Muscle layer of colon (tissue), 2 donors: Measurements from ENCODE around the gene KRTAP12-3.
"Not testable (repeated sequence)": the region's sequence is repeated elsewhere in the genome, so short reads cannot be mapped to it uniquely, and the experiment has no call there.

Experiments used
- H3K27ac ChIP-seq: one replicate; pipeline ENCODE4 v1.7.0; 2013; ENCODE audit warnings: low read depth, mild to moderate bottlenecking, low read length, moderate library complexity
- H3K27me3 ChIP-seq, 2 donors: one replicate each; pipeline ENCODE4 v1.7.0; 2013; ENCODE audit warnings: low read length in 2 of 2, mild to moderate bottlenecking in 2 of 2; ENCODE audit not compliant: insufficient read depth in 2 of 2, control insufficient read depth in 1 of 2
- H3K36me3 ChIP-seq: one replicate; pipeline ENCODE4 v1.7.0; 2013; ENCODE audit warnings: mild to moderate bottlenecking, low read length; ENCODE audit not compliant: insufficient read depth
- H3K4me1 ChIP-seq: one replicate; pipeline ENCODE4 v1.7.0; 2013; ENCODE audit warnings: mild to moderate bottlenecking, low read length; ENCODE audit not compliant: insufficient read depth
- H3K4me3 ChIP-seq, 2 donors: one replicate each; pipeline ENCODE4 v1.7.0; 2013; ENCODE audit warnings: low read length in 2 of 2, low read depth in 1 of 2, mild to moderate bottlenecking in 1 of 2, moderate library complexity in 1 of 2
- H3K9ac ChIP-seq: one replicate; pipeline ENCODE4 v1.7.0; 2013; ENCODE audit warnings: low read length
- H3K9me3 ChIP-seq: one replicate; pipeline ENCODE4 v1.7.0; 2013; ENCODE audit warnings: mild to moderate bottlenecking, low read length
- donor health status: abdominal sarcoma.
- donor health status: Adenocarcinoma of cecum.

Gene KRTAP12-3

DNA sequence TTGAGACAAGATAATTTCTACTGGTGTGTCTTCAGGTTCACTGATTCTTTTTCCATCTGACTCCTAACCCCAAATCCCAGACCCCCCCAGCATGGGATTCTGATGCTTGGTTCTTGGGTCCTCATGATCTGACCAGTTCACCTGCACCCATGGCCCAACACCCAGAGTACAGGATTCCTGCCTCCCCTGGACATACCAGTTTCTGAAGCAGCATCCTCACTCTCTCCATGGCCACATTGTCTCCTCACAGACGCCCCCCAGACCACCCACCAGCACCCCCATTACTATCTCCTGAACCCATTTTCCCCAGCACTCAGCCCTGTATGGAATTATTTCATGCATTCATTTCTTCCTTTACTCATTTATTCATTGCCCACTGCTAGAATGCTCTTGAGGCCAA lies 864 bp upstream of the KRTAP12-3 start:
- H3K36me3 ChIP-seq, result no peaks in the 10 kb centered on the region
- no peak overlapping the region for H3K4me3 ChIP-seq
- no peaks in the 10 kb centered on the region for H3K4me1 ChIP-seq
- H3K9ac ChIP-seq, result no peak overlapping the region
- peaks cover 0 to 10% of the 10 kb centered on the region in 2 donors for H3K27me3 ChIP-seq
- H3K27ac ChIP-seq, result no peak overlapping the region
- H3K9me3 ChIP-seq, result peaks cover 3% of the 10 kb centered on the region

DNA sequence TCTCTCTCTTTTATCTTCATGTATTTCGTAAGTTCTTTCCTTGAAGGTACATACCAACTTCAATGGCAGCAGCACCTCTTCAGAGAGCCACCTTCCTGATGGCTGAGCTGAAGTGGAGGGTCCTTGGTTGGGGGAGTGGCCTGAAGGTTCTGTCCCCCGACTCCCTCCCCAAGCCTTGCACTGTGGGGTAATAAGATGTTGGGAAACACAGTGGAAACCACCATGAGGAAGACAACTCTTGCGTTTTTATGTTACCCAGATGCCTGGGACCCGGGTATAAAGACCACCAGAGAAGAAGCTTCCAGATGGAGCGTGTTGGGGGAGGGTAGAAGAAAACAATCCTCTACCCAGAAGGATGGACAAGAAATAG lies 794 bp downstream of the KRTAP12-3 start:
- Histone ChIP-seq H3K36me3 (no peaks in the 10 kb centered on the region), H3K27me3 (peaks cover 0 to 10% of the 10 kb centered on the region in 2 donors), H3K9ac (no peak overlapping the region), H3K27ac (no peak overlapping the region), H3K4me1 (no peaks in the 10 kb centered on the region), H3K4me3 (no peak overlapping the region), H3K9me3 (peaks cover 3% of the 10 kb centered on the region)

DNA sequence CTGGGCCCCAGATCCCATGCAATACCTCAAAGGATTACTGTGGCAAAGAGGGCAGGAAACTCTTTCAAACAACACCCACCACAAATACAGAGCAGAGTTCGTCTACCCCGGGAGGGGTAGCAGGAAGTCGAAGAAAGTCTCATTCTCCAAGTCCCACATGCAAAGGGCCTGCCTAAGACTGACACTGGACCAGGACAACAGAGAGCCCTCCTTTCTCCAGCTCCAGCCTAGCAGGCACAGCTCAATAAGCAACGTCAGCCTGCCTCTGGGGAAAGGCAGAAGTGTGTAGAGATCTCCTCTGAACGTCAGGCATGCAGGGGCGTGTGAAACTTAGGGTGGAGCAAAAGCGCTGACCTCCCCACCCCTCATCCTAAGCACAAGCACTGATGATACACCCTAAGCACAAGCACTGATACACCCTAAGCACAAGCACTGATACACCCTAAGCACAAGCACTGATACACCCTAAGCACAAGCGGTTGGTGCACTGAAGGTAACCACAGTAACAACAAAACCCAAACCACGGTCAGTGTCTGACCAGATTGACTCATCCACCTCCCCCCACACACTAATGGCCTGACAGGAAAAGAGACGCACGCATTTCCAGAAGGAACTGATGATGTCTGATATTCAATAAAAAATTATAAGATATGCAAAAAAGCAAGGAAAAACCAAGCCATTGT lies 1.3 kb downstream of the KRTAP12-3 start:
- no peak overlapping the region for H3K9ac ChIP-seq
- no peaks in the 10 kb centered on the region for H3K36me3 ChIP-seq
- H3K9me3 ChIP-seq, result peaks cover 3% of the 10 kb centered on the region
- H3K4me1 ChIP-seq, result no peaks in the 10 kb centered on the region
- H3K4me3 ChIP-seq, result no peak overlapping the region
- peaks cover 0 to 7% of the 10 kb centered on the region in 2 donors for H3K27me3 ChIP-seq
- H3K27ac ChIP-seq, result no peak overlapping the region

DNA sequence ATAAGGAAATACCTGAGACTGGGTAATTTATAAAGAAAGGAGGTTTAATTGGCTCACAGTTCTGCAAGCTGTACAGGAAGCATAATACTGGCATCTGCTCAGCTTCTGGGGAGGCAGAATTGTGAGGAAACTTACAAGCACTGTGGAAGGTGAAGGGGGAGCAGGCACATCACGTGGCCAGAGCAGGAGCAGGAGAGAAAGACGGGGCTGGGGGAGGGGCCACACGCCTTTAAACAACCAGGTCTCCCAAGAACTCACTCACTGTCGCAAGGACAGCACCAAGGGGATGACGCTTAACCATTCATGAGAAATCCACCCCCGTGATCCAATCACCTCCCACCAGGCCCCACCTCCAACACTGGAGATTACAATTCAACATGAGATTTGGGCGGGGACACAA lies 3.8 kb downstream of the KRTAP12-3 start:
- H3K4me1 ChIP-seq, H3K4me3 ChIP-seq, H3K27me3 ChIP-seq, H3K36me3 ChIP-seq, H3K9me3 ChIP-seq, H3K9ac ChIP-seq, H3K27ac ChIP-seq: not testable (repeated sequence)

DNA sequence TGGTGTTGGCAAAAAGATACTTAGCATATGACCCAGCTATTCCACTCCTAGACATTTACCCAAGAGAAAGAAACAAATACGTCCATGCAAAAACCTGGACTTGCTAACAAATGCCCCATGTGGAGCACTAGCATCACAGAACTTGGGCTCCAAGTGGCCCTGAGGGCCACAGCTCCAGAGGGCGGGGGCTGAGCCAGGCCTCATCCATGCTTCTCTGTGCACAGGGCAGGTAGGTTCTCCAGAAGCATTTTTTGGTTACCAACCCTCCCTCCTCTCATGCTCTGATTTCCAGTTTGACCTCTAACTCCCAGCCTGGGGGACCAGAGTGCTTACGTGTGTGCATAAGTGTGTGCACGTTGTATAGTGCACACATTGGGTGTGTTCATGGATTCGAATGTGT lies 7.0 kb downstream of the KRTAP12-3 start:
- no peak overlapping the region for H3K9ac ChIP-seq
- H3K4me3 ChIP-seq, result no peak overlapping the region
- no peaks in the 10 kb centered on the region for H3K9me3 ChIP-seq
- peaks cover 0 to 5% of the 10 kb centered on the region in 2 donors for H3K27me3 ChIP-seq
- no peak overlapping the region for H3K27ac ChIP-seq
- H3K4me1 ChIP-seq, result no peaks in the 10 kb centered on the region
- H3K36me3 ChIP-seq, result no peaks in the 10 kb centered on the region

DNA sequence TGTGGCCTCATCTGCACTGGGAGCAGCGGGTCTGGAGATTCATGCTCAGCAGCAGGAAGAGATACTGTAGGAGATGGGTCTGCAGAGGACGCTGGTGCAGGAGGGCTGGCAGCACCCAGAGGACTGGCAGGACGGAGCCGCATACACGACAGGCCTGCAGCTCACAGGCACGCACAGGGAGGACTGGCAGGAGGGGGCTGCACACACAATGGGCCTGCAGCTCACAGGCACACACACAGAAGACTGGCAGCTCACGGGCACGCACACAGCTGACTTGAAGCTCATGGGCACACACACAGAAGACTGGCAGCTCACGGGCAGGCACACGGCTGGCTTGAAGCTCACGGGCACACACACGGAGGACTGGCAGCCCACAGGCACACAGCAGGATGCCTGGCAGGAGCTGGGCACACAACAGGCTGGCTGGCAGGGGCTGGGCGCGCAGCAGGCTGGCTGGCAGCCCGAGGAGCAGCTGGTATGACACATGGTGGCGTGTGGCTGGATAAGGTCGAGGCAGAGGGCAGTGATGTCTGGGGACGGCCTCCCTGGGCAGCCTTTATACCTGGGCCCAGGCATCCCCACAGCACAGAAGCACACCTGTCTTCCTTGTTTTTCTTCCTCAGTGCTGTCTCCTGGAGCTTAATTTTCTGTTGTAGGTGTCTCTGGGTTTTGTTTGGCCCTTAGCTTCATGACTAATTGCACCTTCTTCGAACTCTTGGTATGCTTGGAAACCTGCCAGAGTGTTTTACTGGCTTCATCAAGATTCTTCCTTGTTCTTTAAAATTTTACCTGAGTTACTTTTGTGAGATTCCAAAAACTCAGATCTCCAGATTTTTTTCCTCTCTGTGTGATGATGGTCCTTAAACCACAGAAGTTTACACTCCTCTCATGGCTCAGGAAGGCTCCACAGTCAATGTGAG lies 8.9 kb downstream of the KRTAP12-3 start, which contains the start of gene KRTAP12-2:
Gene KRTAP12-2, minus strand, starts transcription at position 527 of the 920 bp plus-strand sequence. Its CDS starts 41 bp downstream, at position 486.
- no peaks in the 10 kb centered on the region for H3K9me3 ChIP-seq
- H3K27me3 ChIP-seq, result peaks cover 0 to 5% of the 10 kb centered on the region in 2 donors
- no peak within 1 kb of the TSS for H3K9ac ChIP-seq
- H3K36me3 ChIP-seq, result no peaks in the 10 kb centered on the region
- H3K27ac ChIP-seq, result no peak within 1 kb of the TSS
- no peak within 1 kb of the TSS for H3K4me3 ChIP-seq
- no peaks in the 10 kb centered on the region for H3K4me1 ChIP-seq

DNA sequence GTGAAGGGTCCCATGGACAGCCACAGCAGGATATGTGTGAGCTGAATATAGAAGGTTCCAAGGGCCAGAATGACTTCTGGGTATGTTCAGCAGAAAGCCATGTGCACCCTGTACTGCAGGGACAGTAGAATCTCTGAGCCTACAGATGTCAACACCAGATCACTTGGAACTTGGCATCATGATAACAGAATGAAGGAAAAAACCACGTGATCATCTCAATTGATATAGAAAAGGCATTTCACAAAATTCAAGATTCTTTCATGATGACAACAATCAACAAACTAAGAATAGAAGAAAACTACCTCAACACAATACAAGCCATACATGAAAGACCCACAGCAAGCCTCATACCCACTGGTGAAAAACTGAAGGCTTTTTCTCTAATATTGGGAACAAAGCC lies 9.9 kb downstream of the KRTAP12-3 start:
- no peak overlapping the region for H3K9ac ChIP-seq
- peaks cover 0 to 5% of the 10 kb centered on the region in 2 donors for H3K27me3 ChIP-seq
- H3K4me1 ChIP-seq, result no peaks in the 10 kb centered on the region
- H3K36me3 ChIP-seq, result no peaks in the 10 kb centered on the region
- H3K9me3 ChIP-seq, result no peaks in the 10 kb centered on the region
- no peak overlapping the region for H3K27ac ChIP-seq
- no peak overlapping the region for H3K4me3 ChIP-seq

DNA sequence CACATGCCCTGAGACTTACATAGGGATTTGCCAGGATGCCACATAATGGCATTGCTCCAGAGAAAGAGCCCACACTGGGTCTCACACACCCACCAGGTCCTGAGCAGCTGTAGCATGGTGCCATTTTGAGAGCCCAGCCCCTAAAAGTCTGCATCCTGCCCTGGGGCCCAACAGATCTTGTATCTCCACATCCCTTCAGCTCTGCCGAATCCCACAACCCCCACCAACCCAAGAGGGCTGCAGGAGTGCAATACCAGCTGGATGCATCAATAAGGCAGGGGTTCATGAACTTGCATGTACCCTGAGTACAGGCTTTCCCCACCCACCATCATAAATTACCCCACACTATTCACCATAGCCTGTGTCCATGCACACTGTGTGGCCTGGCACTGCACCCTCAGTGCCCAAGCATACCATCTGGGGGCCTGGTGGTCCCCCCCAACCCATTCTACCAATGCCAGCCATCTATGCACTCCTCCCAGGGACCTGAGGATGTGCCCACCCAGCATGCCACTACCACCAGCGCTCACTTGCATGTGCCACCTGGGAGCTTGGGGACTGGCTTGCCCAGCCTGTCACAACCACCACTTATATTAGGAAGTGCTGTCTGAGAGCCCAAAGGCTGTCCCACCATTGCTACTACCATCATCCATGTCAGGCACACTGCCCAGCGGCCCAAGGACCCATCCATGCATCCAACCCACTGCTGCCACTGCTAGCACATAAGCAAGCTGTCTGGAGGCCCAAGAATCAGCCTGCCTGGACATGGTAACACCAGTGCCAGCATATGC lies 13.1 kb downstream of the KRTAP12-3 start:
- H3K9ac ChIP-seq, result no peak overlapping the region
- no peaks in the 10 kb centered on the region for H3K36me3 ChIP-seq
- H3K27ac ChIP-seq, result no peak overlapping the region
- H3K9me3 ChIP-seq, result no peaks in the 10 kb centered on the region
- no peak overlapping the region for H3K4me3 ChIP-seq
- no peaks in the 10 kb centered on the region for H3K27me3 ChIP-seq
- H3K4me1 ChIP-seq, result no peaks in the 10 kb centered on the region

DNA sequence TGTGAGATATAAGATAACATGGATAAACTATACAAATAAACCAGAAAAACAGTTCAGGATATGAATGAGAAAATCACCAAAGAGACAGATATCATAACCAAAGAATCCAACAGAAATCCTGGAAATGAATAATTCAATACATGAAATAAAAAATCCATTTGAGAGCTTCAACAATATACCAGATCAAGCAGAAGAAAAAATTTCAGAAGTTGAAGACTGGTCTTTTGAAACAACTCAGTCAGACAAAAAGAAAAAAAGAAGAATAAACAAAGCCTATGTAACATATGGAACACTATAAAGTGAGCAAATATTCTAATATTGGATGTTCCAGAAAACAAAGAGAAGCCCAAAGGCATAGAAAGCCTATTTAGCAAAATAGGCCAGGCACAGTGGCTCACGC lies 14.2 kb downstream of the KRTAP12-3 start:
- H3K27me3 ChIP-seq, result no peaks in the 10 kb centered on the region
- no peak overlapping the region for H3K4me3 ChIP-seq
- no peak overlapping the region for H3K9ac ChIP-seq
- H3K36me3 ChIP-seq, result no peaks in the 10 kb centered on the region
- H3K9me3 ChIP-seq, result no peaks in the 10 kb centered on the region
- no peak overlapping the region for H3K27ac ChIP-seq
- H3K4me1 ChIP-seq, result no peaks in the 10 kb centered on the region

DNA sequence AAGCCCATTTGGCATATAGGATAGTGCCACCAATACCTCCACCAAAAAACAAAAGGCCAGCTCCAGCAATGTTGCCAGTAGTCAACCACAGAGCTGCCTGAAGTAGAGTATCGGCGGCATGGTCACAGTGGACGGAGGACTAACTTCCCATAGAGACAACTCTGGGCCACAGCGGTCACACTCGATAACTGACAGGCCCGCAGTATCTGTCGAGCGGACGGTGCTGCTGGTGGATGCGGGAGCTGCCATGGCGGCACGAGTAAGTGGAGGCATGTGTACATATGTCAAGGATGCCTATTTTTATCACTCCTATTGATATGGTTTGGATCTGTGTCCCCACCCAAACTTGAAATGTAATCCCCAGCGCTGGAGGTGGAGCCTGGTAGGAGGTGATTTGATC lies 20.1 kb downstream of the KRTAP12-3 start:
- no peak overlapping the region for H3K9ac ChIP-seq
- no peak overlapping the region for H3K4me3 ChIP-seq
- no peaks in the 10 kb centered on the region for H3K4me1 ChIP-seq
- no peaks in the 10 kb centered on the region for H3K9me3 ChIP-seq
- H3K36me3 ChIP-seq, result no peaks in the 10 kb centered on the region
- H3K27me3 ChIP-seq, result no peaks in the 10 kb centered on the region
- H3K27ac ChIP-seq, result no peak overlapping the region

DNA sequence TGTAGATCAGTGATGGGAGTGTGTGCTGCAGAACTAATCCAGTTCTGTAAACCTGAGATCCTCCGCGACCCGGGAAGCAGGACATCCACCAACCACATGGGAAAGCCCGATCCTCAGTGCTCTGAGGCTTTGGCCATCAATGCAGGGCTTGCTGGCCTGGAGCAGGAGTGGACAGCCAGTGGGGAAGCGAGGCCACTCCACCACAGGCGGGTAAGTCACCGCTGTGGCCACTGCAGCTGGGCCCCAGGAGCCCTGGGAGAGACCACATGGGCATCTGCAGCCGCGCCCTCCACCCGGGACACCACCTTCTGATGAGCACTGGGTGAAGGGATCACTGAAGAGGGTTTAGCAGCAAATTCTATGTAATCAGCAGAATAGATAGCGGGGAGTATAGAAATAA lies 23.4 kb downstream of the KRTAP12-3 start:
- H3K4me1 ChIP-seq, result no peaks in the 10 kb centered on the region
- no peak overlapping the region for H3K4me3 ChIP-seq
- no peak overlapping the region for H3K27ac ChIP-seq
- no peaks in the 10 kb centered on the region for H3K36me3 ChIP-seq
- H3K9ac ChIP-seq, result no peak overlapping the region
- no peaks in the 10 kb centered on the region for H3K9me3 ChIP-seq
- H3K27me3 ChIP-seq, result no peaks in the 10 kb centered on the region
